ENCODE data around the gene SIPA1L3.

DNA sequence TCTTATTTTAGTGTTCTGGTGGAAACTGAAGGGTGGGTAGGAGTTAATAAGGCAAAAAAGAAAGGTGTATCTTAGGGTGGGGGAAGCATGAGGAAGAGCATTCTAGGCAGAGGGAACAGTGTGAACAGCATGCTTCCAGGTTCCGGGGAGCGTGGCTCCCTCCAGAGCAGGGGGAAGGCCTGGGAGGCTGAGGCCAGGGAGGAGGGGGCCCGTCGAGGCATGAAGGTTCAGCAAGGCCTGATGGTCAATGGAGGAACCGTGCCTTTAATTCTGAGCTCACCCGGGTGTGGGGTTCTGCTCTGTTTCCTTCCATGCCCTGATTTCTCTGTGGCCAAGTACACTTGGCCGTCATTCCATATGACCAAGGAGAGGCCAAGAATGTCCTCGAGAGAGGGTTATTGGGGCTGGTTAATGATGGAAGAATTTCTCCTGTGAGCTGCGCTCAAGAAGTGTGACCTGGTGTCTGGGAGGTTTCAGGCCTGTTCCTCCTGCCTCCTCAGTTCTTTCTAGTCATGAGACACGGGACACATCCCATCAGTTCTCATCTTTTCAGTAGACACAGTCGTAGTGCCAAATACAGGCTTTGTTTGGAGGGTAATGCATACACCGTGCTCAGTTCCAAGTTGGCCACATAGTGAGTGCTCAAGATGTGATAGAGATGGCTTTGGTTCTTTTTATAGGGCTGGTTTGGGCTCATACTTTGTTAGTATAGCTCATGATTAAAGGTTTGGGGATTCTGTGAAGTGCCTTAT, 73.6 kb downstream of the SIPA1L3 start:
- TF ChIP-seq, protein P1, sequence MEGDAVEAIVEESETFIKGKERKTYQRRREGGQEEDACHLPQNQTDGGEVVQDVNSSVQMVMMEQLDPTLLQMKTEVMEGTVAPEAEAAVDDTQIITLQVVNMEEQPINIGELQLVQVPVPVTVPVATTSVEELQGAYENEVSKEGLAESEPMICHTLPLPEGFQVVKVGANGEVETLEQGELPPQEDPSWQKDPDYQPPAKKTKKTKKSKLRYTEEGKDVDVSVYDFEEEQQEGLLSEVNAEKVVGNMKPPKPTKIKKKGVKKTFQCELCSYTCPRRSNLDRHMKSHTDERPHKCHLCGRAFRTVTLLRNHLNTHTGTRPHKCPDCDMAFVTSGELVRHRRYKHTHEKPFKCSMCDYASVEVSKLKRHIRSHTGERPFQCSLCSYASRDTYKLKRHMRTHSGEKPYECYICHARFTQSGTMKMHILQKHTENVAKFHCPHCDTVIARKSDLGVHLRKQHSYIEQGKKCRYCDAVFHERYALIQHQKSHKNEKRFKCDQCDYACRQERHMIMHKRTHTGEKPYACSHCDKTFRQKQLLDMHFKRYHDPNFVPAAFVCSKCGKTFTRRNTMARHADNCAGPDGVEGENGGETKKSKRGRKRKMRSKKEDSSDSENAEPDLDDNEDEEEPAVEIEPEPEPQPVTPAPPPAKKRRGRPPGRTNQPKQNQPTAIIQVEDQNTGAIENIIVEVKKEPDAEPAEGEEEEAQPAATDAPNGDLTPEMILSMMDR (IDR thresholded peaks at IDR 0.05): no peak
- no peak for TF ChIP-seq POLR2A (IDR thresholded peaks at IDR 0.05)

Data from adrenal gland (tissue), 5 donors.